ENCODE measurements around the gene ZNF521. TPM values are rescaled to one million over a fixed set of nuclear protein-coding genes. Genes with fewer than 3 reads are reported as not detected.

ZNF521 gene
- total RNA-seq, 2 donors from 2014 or later: 12.7 to 41.5 TPM

GRCh38 chr18:25140962-25141308 lies 211.0 kb downstream of the ZNF521 start:
- Histone ChIP-seq H3K27me3 (replicated peaks; ENCODE audit: insufficient read depth) (no peaks in the 10 kb centered on the region), H3K27ac (no peak overlapping the region)

GRCh38 chr18:25140124-25140961 lies 211.6 kb downstream of the ZNF521 start:
- H3K4me3 ChIP-seq: no peak overlapping the region
- no peaks in the 10 kb centered on the region for H3K36me3 ChIP-seq
- H3K27me3 ChIP-seq (replicated peaks; ENCODE audit: insufficient read depth): no peaks in the 10 kb centered on the region
- no peak overlapping the region for H3K27ac ChIP-seq
- H3K4me1 ChIP-seq (replicated peaks): no peaks in the 10 kb centered on the region
- TF ChIP-seq CTCF (IDR thresholded peaks at IDR 0.05) (no peak), POLR2A (IDR thresholded peaks at IDR 0.05) (no peak), POLR2AphosphoS5 (IDR thresholded peaks at IDR 0.05) (no peak)
- no peak for DNase-seq (ENCODE audit: low spot score)
- intact Hi-C loops (cut with DNase I): no loop called here
- 50% methylated on average over 8 of the region's 8 CpGs for WGBS
- no peaks in the 10 kb centered on the region for H3K9me3 ChIP-seq

More at GRCh38 chr18:25140962-25141308, 211.0 kb downstream of the ZNF521 start:
- DNase-seq (ENCODE audit: low spot score): no peak
- intact Hi-C loops (cut with DNase I): no loop called here
- 86% methylated on average over 4 of the region's 4 CpGs for WGBS
- Histone ChIP-seq H3K4me3 (no peak overlapping the region), H3K36me3 (no peaks in the 10 kb centered on the region), H3K9me3 (no peaks in the 10 kb centered on the region), H3K4me1 (replicated peaks) (no peaks in the 10 kb centered on the region)
- TF ChIP-seq CTCF (IDR thresholded peaks at IDR 0.05) (no peak), POLR2AphosphoS5 (IDR thresholded peaks at IDR 0.05) (no peak), POLR2A (IDR thresholded peaks at IDR 0.05) (no peak)

- H3K36me3 ChIP-seq: no peaks in the 10 kb centered on the region
- no peaks in the 10 kb centered on the region for H3K4me1 ChIP-seq (replicated peaks)
- WGBS: 77% methylated on average over 4 of the region's 4 CpGs
- H3K27me3 ChIP-seq (replicated peaks; ENCODE audit: insufficient read depth): no peaks in the 10 kb centered on the region
- no peaks in the 10 kb centered on the region for H3K9me3 ChIP-seq
- no peak overlapping the region for H3K27ac ChIP-seq
- intact Hi-C loops (cut with DNase I): no loop called here
- no peak overlapping the region for H3K4me3 ChIP-seq
- DNase-seq (ENCODE audit: low spot score): no peak
- TF ChIP-seq POLR2AphosphoS5 (IDR thresholded peaks at IDR 0.05): no peak
Measured at GRCh38 chr18:25137197-25137472, 214.8 kb downstream of the ZNF521 start.

GRCh38 chr18:25136416-25137196 lies 215.4 kb downstream of the ZNF521 start:
- Histone ChIP-seq H3K9me3 (no peaks in the 10 kb centered on the region), H3K4me1 (replicated peaks) (no peaks in the 10 kb centered on the region), H3K4me3 (no peak overlapping the region), H3K27me3 (replicated peaks; ENCODE audit: insufficient read depth) (no peaks in the 10 kb centered on the region), H3K36me3 (no peaks in the 10 kb centered on the region), H3K27ac (no peak overlapping the region)
- intact Hi-C loops (cut with DNase I): no loop called here
- TF ChIP-seq POLR2A (IDR thresholded peaks at IDR 0.05): no peak
- 78% methylated on average over 9 of the region's 9 CpGs for WGBS
- DNase-seq (ENCODE audit: low spot score): no peak

- intact Hi-C loops (cut with DNase I): no loop called here
- no peaks in the 10 kb centered on the region for H3K27me3 ChIP-seq (replicated peaks; ENCODE audit: insufficient read depth)
- H3K4me1 ChIP-seq (replicated peaks): no peaks in the 10 kb centered on the region
- whole genome bisulfite sequencing: 90% methylated on average over 2 of the region's 2 CpGs
- H3K27ac ChIP-seq: no peak overlapping the region
- no peak for TF ChIP-seq CTCF (IDR thresholded peaks at IDR 0.05)
- no peak for TF ChIP-seq POLR2A (IDR thresholded peaks at IDR 0.05)
- no peak for TF ChIP-seq POLR2AphosphoS5 (IDR thresholded peaks at IDR 0.05)
- no peaks in the 10 kb centered on the region for H3K36me3 ChIP-seq
- DNase-seq (ENCODE audit: low spot score): no peak
- no peaks in the 10 kb centered on the region for H3K9me3 ChIP-seq
- H3K4me3 ChIP-seq: no peak overlapping the region
Measured at GRCh38 chr18:25134861-25135260, 217.1 kb downstream of the ZNF521 start.
